RWPE2 (cell line): ENCODE results near the gene COLQ.

Experiments used
- ATAC-seq: fragments of 200-7000 bp; cut with Tn5 transposase; 3 replicates; pipeline ENCODE4 v1.9.1; 2021; ENCODE audit warnings: low read depth
- DNase-seq: peaks from one replicate; pipeline ENCODE4 v3.0.0-alpha.2; 2020; ENCODE audit warnings: low spot score
- H3K27ac ChIP-seq: fragments of 450-650 bp; 2 replicates; pipeline ENCODE4 v1.5.1; 2017; ENCODE audit warnings: mild to moderate bottlenecking; ENCODE audit not compliant: poor library complexity, severe bottlenecking
- H3K27me3 ChIP-seq: fragments of 250-450 bp; sonication (Bioruptor Pico); 2 replicates; pipeline ENCODE4 v1.5.1; 2021; ENCODE audit warnings: mild to moderate bottlenecking, moderate library complexity; ENCODE audit not compliant: insufficient read depth, poor library complexity, severe bottlenecking
- H3K36me3 ChIP-seq: fragments of 250-450 bp; sonication (Bioruptor Pico); 2 replicates; pipeline ENCODE4 v1.5.1; 2020; ENCODE audit warnings: low read depth, mild to moderate bottlenecking, moderate library complexity
- H3K4me1 ChIP-seq: fragments of 250-450 bp; sonication (Bioruptor Pico); 2 replicates; pipeline ENCODE4 v1.5.1; 2021; ENCODE audit warnings: mild to moderate bottlenecking, moderate library complexity; ENCODE audit not compliant: insufficient read depth, poor library complexity, severe bottlenecking
- H3K4me3 ChIP-seq: fragments of 250-450 bp; sonication (Bioruptor Pico); 2 replicates; pipeline ENCODE4 v1.5.1; 2021; ENCODE audit warnings: mild to moderate bottlenecking, moderate library complexity; ENCODE audit not compliant: severe bottlenecking
- H3K9me3 ChIP-seq: fragments of 250-450 bp; sonication (Bioruptor Pico); 2 replicates; pipeline ENCODE4 v1.5.1; 2021; ENCODE audit warnings: mild to moderate bottlenecking, moderate library complexity; ENCODE audit not compliant: severe bottlenecking
- CTCF ChIP-seq: fragments of 450-650 bp; IDR thresholded peaks from one replicate; pipeline ENCODE4 v1.5.1; 2017; ENCODE audit warnings: mild to moderate bottlenecking, moderate library complexity; ENCODE audit not compliant: poor library complexity, severe bottlenecking

The COLQ gene

GRCh38 chr3:15513810-15514662 lies 7.5 kb downstream of the COLQ start:
- no peak overlapping the region for H3K4me3 ChIP-seq
- no peak for TF ChIP-seq CTCF
- H3K4me1 ChIP-seq = no peaks in the 10 kb centered on the region
- ATAC-seq (no peak), DNase-seq (no peak)
- H3K9me3 ChIP-seq = no peaks in the 10 kb centered on the region
- no peaks in the 10 kb centered on the region for H3K27me3 ChIP-seq
- no peaks in the 10 kb centered on the region for H3K36me3 ChIP-seq
- no peak overlapping the region for H3K27ac ChIP-seq

GRCh38 chr3:15513116-15513515 lies 8.4 kb downstream of the COLQ start:
- DNase-seq (no peak), ATAC-seq (no peak)
- no peak for TF ChIP-seq CTCF
- Histone ChIP-seq H3K36me3 (no peaks in the 10 kb centered on the region), H3K27me3 (no peaks in the 10 kb centered on the region), H3K27ac (no peak overlapping the region), H3K9me3 (no peaks in the 10 kb centered on the region), H3K4me1 (no peaks in the 10 kb centered on the region), H3K4me3 (no peak overlapping the region)

- Histone ChIP-seq H3K9me3 (no peaks in the 10 kb centered on the region), H3K4me3 (no peak overlapping the region), H3K36me3 (no peaks in the 10 kb centered on the region), H3K27me3 (no peaks in the 10 kb centered on the region), H3K27ac (no peak overlapping the region), H3K4me1 (no peaks in the 10 kb centered on the region)
- no peak for TF ChIP-seq CTCF
- DNase-seq (no peak), ATAC-seq (no peak)
Observed at GRCh38 chr3:15512166-15512565, 9.3 kb downstream of the COLQ start.

GRCh38 chr3:15511156-15511555 lies 10.3 kb downstream of the COLQ start:
- no peak for TF ChIP-seq CTCF
- H3K4me3 ChIP-seq = no peak overlapping the region
- no peaks in the 10 kb centered on the region for H3K4me1 ChIP-seq
- no peaks in the 10 kb centered on the region for H3K27me3 ChIP-seq
- H3K36me3 ChIP-seq = no peaks in the 10 kb centered on the region
- H3K9me3 ChIP-seq = no peaks in the 10 kb centered on the region
- DNase-seq (no peak), ATAC-seq (no peak)
- no peak overlapping the region for H3K27ac ChIP-seq

- Histone ChIP-seq H3K4me1 (no peaks in the 10 kb centered on the region), H3K27ac (no peak overlapping the region), H3K36me3 (no peaks in the 10 kb centered on the region), H3K27me3 (no peaks in the 10 kb centered on the region), H3K9me3 (no peaks in the 10 kb centered on the region), H3K4me3 (no peak overlapping the region)
- no peak for TF ChIP-seq CTCF
- ATAC-seq (no peak), DNase-seq (no peak)
Observed at GRCh38 chr3:15510493-15510892, 11.0 kb downstream of the COLQ start.
